Dermis lymphatic vessel endothelial cell (primary cell): ENCODE results near the gene CAMKK2. TPM values are rescaled to one million over a fixed set of nuclear protein-coding genes. Genes with fewer than 3 reads are reported as not detected.

Experiments used
- total RNA-seq: library from RNA; depleted of rRNA; stranded (reverse); fragments of >200 nt; gene quantifications from 2 replicates; pipeline ENCODE4 v1.2.1, GENCODE V29; 2014

The CAMKK2 gene
- total RNA-seq = 20.3 and 23.3 TPM in 2 replicates

DNA sequence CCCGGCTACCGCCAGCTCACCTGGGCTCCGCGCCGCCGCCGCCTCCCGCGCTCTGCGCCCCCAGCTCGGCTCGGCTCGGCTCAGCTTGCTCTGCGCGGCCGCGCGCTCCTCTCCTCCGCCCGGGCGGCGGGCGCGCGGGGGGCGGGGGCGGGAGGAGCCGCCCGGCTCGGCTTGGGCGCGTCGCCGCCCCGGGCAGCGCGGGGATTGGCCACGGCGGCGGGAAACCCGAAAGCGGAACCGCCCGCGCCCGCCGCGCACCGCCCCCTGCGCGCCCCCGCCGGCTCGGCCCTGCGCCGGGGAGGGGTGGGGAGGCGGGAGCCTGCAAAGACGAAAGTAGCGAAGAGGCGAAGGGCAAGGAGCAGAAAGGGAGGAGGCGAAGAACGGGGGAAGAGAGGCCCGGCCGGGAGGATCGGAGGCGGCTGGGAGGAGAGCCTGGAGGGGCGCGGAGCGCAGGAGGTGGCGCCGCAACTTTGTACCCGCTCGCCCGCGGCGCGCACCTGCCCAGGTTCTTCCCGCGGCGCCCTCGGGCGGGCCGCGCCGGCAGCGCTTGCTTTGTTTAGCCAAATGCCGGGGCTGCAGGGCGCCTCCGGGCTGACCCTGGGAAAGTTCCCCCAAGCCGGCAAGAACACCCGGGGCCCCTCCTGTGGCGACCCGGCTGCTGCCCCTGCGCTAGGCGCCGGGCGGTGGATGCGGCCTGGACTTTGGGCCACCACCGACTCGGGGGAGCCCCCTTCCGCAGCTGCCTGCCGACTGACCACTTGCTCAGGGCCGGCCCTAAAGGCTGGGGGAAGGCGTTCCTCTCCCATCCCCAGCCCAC lies at the start of gene CAMKK2:
TSS of gene CAMKK2 (minus strand) at position 92 of the 817 bp plus-strand sequence. CDS start 22,183 bp downstream, outside the sequence.

DNA sequence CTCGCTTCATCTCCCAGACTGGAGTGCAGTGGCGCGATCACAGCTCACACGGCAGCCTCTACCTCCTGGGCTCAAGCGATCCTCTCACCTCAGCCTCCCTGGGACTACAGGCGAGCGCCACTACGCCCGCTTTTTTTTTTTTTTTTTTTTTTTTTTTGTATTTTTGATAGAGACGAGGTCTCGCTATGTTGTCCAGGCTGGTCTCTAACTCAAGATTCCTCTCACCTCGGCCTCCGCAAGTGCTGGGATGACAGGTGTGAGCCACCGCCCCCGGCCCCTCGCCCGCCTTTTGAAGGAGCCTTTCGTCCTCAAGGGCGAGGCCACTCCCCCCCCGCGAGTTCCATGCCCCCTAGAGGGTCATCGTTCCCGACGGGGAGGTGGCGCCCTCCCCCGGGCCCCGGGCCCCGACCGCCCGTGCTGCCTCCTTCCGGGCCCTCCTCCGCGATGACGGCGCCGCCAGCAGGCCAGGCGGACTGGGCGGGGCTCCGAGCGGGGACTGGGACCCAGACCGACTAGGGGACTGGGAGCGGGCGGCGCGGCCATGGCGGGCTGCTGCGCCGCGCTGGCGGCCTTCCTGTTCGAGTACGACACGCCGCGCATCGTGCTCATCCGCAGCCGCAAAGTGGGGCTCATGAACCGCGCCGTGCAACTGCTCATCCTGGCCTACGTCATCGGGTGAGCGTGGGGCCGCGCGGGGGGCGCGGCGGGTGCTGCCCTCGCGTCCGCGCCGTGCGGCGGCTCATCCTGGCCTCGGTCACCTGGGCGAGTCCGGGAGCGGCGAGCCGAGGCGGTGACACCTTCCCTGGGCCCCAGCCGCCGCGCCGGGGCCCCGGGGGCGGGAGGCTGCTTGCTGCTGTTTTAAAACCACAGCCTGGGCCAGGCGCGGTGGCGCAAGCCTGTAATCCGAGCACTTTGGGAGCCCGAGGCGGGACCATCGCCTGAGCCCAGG lies 86.6 kb downstream of the CAMKK2 start, which contains the start of gene P2RX4:
TSS of gene P2RX4 (plus strand) at position 506 of the 949 bp plus-strand sequence. CDS start at position 542, 36 bp downstream.

Other genes with a start within 250 kb of the CAMKK2 start
- gene P2RX7, start 163.8 kb downstream of the CAMKK2 start, total RNA-seq = 2.2 and 2.4 TPM in 2 replicates
- 59.6 and 103 TPM in 2 replicates for gene P2RX4, start 86.6 kb downstream of the CAMKK2 start, total RNA-seq
- 115 and 117 TPM in 2 replicates for gene ANAPC5, start 55.7 kb upstream of the CAMKK2 start, total RNA-seq
- 95.4 and 98.3 TPM in 2 replicates for gene RNF34, start 103.4 kb upstream of the CAMKK2 start, total RNA-seq